CMK (cell line): ENCODE results near the gene MYO1C.
"Not testable (repeated sequence)": the region's sequence is repeated elsewhere in the genome, so short reads cannot be mapped to it uniquely, and the experiment has no call there.

Experiments
- DNase-seq: peaks from one replicate; pipeline ENCODE4 v3.0.0-alpha.2; 2010; ENCODE audit warnings: low read depth

The MYO1C gene

DNA sequence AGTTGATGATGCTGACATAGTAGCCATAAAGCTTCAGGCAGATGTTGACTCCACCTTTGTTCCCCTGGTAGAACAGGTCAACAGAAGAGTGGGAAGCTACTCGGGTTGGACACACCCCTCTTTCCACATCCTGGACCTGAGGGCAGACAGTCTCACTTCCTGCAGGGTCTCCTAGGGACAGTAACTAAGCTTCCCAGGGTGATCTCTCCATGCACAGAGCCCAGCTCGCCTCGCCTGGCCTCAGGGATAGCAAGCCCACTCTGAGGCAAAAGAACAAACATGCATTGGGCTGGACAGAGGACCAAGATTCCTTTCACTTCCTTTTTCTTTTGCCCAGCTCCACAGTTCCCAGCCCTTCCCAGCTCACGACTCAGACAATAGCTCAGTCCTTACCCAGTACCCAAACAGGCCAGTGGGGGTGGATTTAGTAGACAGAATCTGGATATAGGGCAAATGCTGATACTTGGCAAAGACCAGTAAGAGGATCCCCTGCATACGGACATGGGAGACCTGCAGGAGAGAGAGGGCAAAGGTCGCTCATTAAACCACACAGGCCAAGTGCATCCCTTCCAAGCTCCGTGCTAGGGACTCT lies 16.9 kb upstream of the MYO1C start:
- DNase-seq, result no peak

DNA sequence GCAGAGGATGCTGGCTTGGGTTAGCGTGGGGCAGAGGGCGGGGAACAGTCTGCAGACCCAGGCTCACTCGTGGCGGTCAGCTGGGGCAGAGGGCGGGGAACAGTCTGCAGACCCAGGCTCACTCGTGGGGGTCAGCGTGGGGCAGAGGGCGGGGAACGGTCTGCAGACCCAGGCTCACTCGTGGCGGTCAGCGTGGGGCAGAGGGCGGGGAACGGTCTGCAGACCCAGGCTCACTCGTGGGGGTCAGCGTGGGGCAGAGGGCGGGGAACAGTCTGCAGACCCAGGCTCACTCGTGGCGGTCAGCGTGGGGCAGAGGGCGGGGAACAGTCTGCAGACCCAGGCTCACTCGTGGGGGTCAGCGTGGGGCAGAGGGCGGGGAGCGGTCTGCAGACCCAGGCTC lies 16.2 kb upstream of the MYO1C start:
- not testable (repeated sequence) for DNase-seq

DNA sequence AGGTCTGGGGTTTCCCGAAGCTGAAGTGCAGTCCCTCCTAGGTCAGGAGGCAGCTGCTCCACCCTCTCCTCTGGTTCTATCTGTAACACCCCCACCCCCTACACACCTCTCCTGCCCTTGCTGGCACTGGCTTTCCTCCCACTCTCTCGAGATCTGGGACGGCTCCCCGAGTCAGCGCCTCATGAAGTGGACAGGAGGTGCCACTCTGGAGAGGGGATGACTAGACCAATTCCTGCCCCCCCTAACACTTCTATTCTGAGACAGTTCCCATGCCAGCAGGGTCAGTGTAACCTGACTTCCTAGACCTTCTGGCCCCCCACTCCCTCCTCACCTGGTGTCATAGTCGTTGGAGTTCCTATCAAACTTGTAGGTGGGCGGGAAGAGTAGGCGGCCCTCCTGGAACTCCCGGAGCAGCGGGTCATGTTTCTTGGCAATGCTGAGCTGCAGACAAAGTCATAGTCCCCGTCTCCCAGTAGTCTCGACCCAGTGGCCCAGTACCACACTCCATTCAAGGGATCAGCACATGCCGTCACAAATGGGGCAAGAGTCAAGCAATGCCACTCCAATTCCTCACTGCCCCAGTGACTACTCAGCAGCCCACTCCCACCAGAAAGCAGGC lies 14.3 kb upstream of the MYO1C start:
- no peak for DNase-seq

DNA sequence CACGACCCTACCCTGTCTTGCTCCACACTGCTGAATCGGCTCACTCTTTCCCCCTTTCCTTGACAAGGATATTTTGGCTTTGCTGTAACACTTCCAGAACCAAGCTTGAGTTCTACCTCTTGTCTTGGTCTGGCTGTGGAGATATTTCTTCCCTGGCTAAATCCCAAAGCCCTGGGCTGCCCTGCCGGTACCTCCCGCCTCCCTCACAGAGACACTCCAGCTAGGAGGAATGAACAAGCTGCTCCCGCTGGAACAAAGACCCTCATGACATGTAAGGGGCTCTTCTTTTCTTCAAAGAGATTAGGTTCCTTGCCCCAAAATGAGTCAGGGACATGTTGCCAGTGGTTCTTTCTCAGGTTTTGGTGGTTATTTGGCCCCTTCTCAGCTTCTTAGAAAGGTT lies 13.1 kb upstream of the MYO1C start:
- DNase-seq, result no peak

DNA sequence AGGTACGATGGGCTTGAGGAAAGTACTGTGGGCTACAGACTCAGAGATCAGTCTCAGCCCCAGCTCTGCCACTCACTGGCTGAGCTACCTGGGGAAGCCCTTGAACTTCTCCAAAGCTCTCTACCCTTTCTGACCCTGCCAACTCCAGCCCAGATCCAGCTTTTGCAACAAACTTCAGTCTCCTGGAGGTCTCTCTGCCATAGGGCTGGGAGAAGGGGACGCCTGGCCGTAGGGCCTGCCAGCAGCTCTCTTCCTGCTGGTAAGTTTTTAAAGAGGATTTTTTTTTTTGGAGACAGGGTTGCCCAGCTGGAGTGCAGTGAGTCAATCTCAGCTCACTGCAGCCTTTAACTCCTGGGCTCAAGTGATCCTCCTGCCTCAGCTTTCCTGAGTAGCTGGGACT lies 12.4 kb upstream of the MYO1C start:
- no peak for DNase-seq

DNA sequence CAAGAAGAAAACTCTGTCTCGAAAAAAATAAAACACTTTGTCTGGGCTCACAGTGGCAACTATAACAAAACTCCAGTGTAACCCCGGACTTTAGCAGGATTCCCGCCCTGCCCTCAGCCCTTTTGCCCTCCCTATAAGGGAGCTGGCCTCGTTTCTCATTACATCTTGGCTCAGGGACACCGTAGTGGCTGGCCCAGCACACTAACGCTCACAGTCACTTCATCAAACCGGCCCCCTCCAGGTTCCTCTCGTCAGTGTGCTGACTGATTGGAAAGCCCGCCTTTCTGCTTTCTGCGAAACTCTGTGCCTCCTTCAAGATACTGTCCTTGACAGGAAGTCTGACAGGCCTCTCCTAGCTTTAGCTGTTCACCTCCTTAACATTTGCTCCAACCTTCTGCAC lies 11.2 kb upstream of the MYO1C start:
- no peak for DNase-seq

DNA sequence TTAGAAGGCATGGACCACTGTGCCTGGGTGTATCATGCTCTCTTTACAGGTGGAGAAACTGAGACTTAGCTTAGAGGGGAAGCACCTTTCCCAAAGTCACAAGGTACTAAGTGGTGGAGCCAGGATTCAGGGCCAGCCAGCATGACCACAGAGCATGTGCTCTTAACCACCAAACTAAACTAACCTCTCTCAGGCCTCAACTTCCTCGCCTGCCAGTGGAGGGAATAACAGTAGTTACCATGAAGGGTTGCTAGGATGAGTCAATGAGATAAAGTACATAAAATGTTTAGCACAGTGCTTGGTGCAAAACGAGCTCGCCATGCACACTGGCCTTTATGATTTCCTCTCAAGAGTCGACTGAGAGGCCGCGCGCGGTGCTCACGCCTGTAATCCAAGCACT lies 6.4 kb upstream of the MYO1C start:
- DNase-seq, result no peak

DNA sequence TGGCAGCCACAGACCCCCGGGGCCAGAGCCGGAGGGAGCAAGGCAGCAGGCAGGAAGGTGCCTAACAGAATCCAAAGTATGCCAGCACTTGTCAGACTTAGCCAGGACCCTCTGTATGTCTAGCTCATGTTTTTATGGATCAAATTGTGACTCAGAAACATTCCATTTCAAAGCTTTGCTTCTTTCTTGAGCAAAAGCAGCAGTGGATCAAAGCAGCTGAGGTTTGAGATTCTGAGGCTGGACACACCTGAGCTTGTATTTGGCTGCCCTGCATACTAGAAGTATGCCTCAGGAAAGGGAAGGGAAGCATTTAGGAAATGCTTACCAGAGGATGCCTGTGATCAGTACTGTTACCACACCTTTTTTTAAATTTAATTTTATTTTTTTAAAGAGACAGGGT lies 5.7 kb upstream of the MYO1C start:
- no peak for DNase-seq

DNA sequence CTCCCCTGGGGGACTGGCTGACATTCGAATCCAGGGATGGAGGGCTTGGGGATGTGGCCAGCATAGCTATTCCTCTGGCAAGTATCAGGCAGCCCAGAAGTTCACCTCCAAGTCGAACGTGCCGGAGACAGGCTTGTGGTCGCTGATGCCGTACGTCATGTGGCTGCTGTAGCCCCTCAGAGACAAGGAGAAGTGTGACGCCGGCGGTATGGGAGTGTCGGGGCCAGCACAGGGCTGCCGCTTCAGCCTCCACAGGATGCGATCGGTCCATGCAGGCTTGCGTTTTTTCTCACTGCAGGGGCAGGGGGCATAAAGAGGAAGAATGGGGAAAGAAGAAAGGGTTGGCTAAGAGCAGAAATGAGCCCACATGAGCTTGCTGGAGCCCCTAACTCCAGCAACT lies 5.3 kb upstream of the MYO1C start:
- DNase-seq, result no peak

DNA sequence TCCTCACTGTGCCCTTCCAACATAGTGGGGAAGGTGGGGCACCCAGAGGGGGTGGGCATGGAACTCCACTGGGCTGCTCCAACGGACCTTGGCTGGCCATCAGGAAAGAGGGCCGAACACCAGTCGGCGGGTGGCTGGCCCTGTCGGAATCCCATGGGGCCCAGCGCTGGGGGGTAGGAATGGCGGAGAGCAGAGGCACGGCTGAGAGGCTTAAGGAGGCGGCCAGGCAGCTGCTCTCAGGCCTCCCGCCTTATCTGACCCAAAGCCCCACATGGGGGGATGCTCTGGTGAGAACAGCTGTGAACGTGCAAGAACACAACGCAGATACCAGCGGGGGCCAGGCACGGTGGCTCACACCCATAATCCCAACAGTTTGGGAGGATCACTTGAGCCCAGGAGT lies 4.4 kb upstream of the MYO1C start:
- DNase-seq, result no peak

DNA sequence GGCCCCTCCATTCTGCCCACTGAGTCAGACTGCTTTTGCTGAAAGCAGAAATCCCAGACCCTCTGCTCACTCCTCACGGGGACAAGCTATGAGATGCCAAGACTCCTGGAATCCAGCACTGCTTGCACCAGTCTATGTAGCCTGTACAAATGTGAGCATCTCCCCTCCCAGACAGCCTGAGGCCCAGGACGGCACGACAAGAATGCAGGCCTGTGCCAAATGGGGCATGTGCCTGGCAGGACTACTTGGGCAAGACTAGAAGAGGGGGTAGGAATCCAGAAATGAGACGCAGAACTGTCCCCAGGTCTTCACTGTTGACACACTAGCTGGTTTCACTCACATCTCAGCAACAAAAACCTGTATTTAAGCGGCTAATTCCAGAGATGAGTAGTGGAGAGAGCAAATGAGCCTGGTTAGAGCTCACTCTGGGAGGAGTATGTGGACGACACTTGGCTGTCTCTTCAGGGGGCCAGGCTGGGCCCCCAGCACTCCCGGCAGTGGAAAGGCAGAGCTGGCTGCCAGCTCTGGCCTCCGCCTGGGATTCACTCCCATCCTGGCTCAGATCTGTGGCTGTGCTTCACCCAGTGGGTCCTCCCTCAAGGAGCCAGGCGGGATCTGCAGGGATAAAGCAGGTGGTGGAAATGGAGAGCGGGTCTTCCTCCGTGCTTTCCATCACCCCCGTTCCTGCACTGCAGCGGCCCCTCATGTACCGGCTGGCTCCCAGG lies 2.9 kb upstream of the MYO1C start:
- no peak for DNase-seq

DNA sequence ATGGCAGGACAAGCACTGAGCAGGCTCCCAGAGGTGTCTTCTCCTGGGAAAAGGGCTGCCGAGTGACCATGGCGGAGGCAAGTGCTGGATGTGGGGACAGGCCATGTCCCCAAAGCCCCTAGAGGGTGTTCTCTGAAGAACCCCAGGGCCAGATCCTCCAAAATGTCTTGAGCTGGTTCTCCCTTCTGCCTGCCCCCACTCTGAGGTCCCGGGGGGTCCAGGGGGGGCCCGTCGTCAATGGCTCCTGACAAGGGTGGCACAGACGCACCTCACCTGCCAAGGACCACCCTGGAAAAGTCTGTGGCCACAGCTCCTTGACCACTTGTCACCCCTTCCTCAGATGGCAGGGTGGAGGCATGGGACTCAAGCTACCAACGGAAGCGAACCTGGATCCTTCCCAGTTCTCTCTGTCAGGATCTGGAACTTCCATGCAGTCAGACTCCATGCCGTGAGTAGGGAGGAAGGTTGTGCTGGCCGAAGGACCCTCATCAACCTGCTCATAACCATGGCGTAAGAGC lies 2.3 kb upstream of the MYO1C start:
- DNase-seq, result no peak

DNA sequence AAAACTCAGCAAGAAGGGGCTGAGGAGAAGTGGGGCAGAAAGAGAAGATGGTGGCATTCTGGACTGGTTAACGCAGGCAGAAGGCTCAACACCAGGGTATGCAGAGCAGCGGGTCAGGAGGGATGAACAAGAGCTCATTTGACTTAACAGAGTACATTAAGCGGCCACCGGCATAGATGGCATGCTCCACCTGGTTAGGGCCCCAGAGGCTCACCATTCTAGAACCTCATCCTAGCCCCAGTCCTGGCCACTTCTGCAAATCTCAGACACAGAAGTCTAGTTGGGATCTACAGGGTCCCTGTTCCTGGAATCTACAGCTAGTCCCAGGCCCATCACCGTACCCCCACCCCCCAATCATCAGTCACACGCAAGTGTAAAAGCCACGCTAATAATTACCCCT lies 1.7 kb upstream of the MYO1C start:
- no peak for DNase-seq

DNA sequence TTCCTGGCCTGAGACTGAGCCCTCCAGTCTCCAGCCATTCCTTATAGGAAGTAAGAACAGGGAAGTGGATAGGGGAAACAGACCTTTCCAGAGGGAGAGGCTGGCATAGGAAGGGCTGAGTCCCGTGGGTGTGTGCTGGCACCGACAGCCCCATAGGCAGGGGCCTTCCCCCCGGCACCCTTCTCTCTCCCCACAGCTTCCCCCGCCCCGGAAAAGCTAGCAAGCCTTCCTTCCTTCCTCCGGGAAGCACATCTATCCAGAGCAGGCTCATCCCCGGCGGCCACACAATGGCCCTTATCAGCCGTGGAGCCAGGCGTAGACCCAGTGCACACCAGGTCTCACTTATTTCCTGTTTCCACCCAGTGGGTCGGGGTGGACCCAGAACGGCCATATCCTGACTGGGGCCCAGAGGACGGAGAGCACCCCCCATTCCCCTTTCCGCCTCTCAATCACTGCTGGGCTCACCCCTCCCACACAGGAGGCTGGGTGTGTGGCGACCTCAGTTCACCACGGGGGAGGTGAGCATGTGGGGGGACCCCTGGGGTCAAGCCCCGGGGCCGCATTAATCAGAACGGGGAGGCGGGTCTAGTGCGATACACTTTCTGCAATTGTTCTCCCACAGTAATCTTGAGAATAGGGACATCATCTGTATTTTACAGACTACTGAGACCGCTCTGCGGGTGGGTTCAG lies 950 bp upstream of the MYO1C start:
- no peak for DNase-seq

DNA sequence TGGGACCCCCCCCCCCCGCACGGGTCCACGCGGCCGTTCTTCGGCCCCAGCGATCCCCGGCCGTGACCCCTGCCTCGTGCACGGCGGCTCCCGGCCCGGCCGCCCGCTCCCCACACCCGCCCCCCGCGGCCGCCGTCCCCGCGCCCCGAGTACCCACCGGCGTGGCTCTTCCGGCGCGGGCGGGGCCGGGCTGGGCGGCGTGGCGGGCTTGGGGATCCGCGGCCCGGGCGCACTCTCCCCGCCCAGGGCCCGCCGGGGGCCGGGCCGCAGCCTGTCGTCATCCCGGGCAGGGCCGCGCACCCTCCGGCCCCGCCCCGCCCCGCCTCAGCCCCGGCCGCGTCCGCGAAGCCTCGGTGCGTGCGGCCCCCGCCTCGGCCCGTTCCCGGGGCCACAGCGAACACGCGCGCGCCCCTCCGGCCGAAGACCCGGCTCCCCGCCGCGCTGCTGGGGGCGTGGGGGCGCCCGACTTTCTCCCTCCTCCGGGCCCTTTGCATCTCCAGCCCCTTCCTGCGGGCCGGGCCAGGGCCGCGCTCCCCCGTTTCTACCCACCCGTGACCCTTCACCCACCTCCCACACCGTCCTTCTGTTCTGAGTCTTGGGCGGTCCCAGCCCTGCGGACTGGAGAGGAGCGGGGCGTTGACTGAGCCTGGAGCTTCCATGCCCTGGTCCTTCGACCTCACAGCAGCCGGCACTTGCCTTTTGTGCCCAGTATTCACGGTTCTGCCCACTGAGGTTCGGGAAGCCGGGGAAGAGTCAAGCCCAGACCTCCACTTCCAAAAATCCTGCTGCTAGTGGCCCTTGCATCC lies 840 bp downstream of the MYO1C start:
- DNase-seq, result no peak

DNA sequence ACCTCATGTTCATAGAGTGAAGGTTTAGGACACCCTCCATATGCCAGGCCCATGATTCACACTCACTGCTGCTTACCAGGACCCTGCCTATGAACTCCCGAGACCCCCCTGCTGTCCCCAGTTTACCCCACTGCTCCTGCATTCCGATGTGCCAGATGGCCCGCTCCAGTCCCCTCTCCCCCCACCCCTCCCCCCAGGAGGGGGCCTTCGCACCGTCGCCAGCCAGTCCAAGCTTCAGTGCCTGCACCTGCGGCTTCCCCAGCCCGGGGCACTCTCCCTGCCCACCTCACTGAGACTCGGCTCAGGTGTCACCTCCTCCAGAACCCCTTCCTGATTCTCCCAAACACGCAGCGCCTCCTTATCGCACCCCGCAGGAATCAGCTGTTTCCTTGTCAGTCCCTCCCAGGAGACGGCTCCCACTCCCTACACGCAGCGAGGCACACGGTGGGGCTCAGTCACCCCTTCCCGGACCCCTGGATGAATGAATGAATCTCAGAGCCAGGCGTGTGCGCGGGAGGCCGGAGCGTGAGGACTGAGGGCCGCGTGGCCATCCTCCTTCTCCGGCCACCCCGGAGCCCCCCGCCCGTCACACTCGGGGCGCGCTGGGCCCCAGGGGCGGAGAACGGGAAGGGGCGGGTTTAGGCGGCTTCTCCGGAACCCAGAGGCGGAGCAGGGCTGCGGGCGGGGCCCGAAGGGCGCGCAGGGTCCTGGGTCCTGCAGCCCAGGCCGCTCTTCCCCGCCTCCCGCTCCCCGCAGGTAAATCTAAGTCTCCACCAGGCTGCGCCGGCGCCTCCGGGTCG lies 1.6 kb downstream of the MYO1C start:
- no peak for DNase-seq

DNA sequence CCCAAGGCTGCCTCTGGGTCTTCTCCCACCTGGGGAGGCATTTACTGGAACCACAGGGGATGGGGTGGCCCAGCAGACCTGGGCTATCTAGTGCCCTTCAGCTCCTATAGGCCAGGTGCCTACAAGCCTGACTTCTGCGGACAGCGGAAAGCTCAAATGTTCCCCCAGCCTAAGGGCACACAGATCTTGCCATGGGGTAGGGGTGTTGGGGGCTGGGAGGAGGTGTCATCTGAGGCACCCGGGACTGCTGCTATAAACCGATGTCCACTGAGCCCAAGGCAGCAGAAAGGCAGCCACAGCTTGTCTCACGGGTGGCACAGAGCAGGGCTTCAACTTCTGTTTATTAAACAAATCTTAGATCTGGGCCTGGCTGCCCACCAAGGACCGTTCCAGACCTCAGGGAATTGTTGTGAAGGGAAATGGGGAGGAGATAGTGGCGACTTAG lies 3.6 kb downstream of the MYO1C start:
- no peak for DNase-seq

DNA sequence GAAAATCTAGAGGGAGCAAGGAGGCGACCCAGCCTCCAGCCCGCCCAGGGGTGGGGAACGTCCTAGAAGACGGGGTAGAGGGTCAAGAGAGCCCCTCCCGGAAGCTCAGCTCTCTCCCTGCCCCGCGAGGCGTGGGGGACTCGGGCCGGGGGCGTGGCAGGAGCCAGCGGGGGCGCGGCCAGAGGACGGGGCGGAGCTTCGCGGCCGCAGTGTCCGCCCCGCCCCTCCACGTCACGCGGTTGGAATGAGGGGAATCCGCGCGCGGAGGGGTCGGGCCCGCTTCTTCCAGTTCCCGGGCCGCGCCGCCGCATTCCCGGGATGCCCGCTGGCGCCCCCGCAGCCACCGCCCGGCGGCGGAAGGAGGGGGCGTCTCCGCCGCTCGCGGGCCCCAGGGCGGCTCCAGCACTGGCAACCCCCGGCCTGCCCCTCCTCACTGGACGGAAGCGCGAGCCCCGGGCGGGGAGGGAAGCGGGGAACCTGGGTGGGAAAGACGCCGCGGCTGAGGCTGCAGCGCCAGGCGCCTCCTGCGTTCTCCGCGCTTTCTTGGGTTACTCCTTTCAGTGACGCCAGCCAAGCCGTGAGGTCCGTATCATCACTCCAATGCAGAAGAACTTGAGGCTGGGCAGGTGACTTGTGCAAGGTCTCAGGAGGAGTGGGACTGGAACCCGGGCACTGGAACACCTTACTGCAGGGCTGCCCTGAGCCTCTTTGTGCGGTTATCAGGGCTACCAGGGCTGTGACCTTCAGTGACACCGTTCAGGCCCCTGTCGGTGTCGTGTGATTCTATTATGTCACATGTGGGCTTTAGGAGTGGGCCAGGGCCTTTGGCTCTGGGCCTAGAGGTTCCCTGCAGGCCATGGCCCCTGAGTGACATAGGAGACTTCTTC lies 4.3 kb downstream of the MYO1C start:
- peak; percentile 51 for DNase-seq

DNA sequence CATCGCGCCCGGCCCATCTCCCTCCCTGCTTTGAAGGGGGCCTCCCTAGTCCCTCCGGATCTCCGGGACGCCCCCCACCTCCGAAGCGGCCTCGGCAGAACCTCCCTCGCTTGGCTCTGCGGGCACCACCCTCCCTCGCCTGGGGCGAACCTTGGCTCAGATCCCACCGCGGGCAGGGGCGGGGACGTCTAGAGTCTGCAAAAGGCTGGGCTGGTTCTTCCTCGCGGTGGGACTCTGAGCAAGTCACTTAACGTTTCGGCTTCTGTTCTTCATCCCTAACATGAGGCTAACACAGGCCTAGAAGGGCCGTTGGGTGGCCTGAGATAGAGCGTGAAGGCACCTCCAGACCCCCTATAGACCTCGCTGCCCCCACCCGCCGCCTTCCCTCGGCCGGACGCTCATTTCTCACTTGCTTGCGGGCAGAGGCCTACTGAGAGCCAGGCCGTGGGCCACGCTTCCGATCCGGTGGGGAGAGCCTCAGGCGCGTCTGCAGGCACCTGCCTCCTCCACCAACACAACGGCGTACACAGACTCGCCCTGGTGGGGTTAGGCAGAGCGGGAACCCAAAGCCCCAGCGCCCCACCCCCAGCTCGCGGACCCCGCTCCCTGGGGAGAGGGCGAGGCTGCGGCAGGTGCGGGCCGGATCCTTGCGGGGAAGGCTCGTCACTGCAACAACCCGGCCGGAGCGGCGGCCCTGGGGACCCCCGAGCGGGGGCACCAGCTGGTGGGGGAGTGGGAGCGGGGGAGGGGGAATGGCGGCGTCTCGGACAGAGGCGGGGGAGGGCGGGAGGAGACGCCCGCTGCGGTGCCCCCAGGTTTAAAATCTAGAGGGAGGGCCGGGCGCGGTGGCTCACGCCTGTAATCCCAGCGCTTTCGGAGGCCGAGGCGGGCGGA lies 5.4 kb downstream of the MYO1C start:
- no peak for DNase-seq
